ENCODE data around the gene IGFALS.

DNA sequence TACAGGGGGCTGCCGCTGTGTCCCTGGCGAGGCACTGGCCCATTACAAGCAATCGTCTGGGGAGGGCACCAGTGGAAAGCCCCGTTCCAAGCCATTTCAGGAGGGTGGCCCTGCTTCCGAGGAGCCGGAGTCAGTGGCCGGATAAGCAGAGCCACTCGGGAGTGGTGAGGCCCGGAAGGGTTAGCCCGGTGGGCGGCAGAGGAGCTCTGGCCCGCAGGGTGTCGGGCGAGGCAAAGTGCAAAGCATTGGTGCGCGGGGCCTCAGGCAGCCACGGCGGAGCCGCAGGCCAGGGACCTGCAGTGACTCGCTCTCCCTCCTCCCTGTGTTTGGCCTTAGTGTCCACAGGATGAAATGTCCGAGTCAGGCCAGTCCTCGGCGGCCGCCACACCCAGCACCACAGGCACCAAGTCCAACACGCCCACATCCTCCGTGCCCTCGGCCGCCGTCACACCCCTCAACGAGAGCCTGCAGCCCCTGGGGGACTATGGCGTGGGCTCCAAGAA is 46.8 kb downstream of the IGFALS start:
- TF ChIP-seq FOXA1 (IDR thresholded peaks at IDR 0.05) (no peak), SP1 (IDR thresholded peaks at IDR 0.05) (no peak), TARDBP (IDR thresholded peaks at IDR 0.05) (no peak), ELF4 (IDR thresholded peaks at IDR 0.05) (no peak), CTBP1 (IDR thresholded peaks at IDR 0.05; ENCODE audit: borderline replicate concordance) (no peak), HDGF (IDR thresholded peaks at IDR 0.05; ENCODE audit: borderline replicate concordance) (no peak), BHLHE40 (IDR thresholded peaks at IDR 0.05; ENCODE audit: borderline replicate concordance) (no peak), FOXM1 (IDR thresholded peaks at IDR 0.05; ENCODE audit: borderline replicate concordance) (no peak), SUZ12 (IDR thresholded peaks at IDR 0.05) (no peak)
